HEK293 (cell line): ENCODE data around the gene DUS1L.
A peak's percentile ranks its signal among the peaks of the same experiment; 100 is the strongest.

Experiments
- CTCF ChIA-PET: fragments of 350-600 bp; formaldehyde crosslinking; extraction: SDS; loops from one replicate; lab custom pipeline; 2021; ENCODE audit warnings: antibody characterized with exemption; lab: Yijun Ruan, JAX
- POLR2A ChIA-PET: fragments of 300-600 bp; formaldehyde crosslinking; extraction: SDS; loops from one replicate; lab custom pipeline; 2020; ENCODE audit warnings: antibody characterized with exemption, inconsistent platforms; lab: Yijun Ruan, JAX
- H3K27ac ChIP-seq: fragments of 200-500 bp; sonication (Bioruptor generic); 2 replicates; pipeline ENCODE4 v1.5.1; 2014; ENCODE audit warnings: low read depth, low read length, control low read depth, inconsistent platforms; ENCODE audit errors: extremely low read depth
- H3K36me3 ChIP-seq, 2 experiments: fragments of 200-500 bp in 1 of 2; sonication (Bioruptor generic) in 1 of 2; 1 replicate in 1 of 2; 2 replicates in 1 of 2; pipeline ENCODE4 v1.5.1; 2014 to 2017; ENCODE audit warnings: inconsistent platforms in 2 of 2, low read length in 2 of 2; ENCODE audit not compliant: control insufficient read depth in 2 of 2, insufficient read depth in 1 of 2
- H3K4me1 ChIP-seq: fragments of 200-500 bp; sonication (Bioruptor generic); 2 replicates; pipeline ENCODE4 v1.5.1; 2014; ENCODE audit warnings: mild to moderate bottlenecking, low read length, inconsistent platforms; ENCODE audit not compliant: control insufficient read depth, insufficient read depth
- H3K4me3 ChIP-seq: 2 replicates; pipeline ENCODE4 v1.5.1; 2011; ENCODE audit warnings: low read depth, mild to moderate bottlenecking, control low read depth, low read length, moderate library complexity
- H3K9me3 ChIP-seq: fragments of 200-500 bp; sonication (Bioruptor generic); 2 replicates; pipeline ENCODE4 v1.5.1; 2014; ENCODE audit warnings: low read depth, low read length, inconsistent platforms; ENCODE audit not compliant: control insufficient read depth, insufficient read depth
- GFI1B ChIP-seq: fragments of 450-650 bp; formaldehyde crosslinking; IDR thresholded peaks from 2 replicates; pipeline ENCODE4 v1.5.1; 2016; ENCODE audit warnings: missing biosample characterization, missing genetic modification characterization
- GLIS2 ChIP-seq: fragments of 450-650 bp; formaldehyde crosslinking; IDR thresholded peaks from 2 replicates; pipeline ENCODE4 v1.5.1; 2016; ENCODE audit warnings: missing biosample characterization, missing genetic modification characterization
- SALL2 ChIP-seq: fragments of 450-650 bp; formaldehyde crosslinking; IDR thresholded peaks from 2 replicates; pipeline ENCODE4 v1.5.0; 2017; ENCODE audit warnings: missing biosample characterization, mild to moderate bottlenecking, missing genetic modification characterization, borderline replicate concordance
- ZBTB48 ChIP-seq: fragments of 450-650 bp; formaldehyde crosslinking; IDR thresholded peaks from 2 replicates; pipeline ENCODE4 v1.5.1; 2016; ENCODE audit warnings: missing biosample characterization, missing genetic modification characterization
- ZNF10 ChIP-seq: fragments of 450-650 bp; formaldehyde crosslinking; IDR thresholded peaks from 2 replicates; pipeline ENCODE4 v1.5.1; 2017; ENCODE audit warnings: missing biosample characterization, missing genetic modification characterization
- ZNF174 ChIP-seq: fragments of 450-650 bp; formaldehyde crosslinking; IDR thresholded peaks from 2 replicates; pipeline ENCODE4 v1.5.0; 2017; ENCODE audit warnings: missing biosample characterization, mild to moderate bottlenecking, missing genetic modification characterization
- ZNF223 ChIP-seq: fragments of 450-650 bp; formaldehyde crosslinking; IDR thresholded peaks from 2 replicates; pipeline ENCODE4 v1.5.1; 2016; ENCODE audit warnings: missing biosample characterization, missing genetic modification characterization
- ZNF266 ChIP-seq: fragments of 450-650 bp; formaldehyde crosslinking; IDR thresholded peaks from 2 replicates; pipeline ENCODE4 v1.5.1; 2016; ENCODE audit warnings: missing biosample characterization, missing genetic modification characterization, low read depth
- ZNF274 ChIP-seq, 2 experiments: fragments of 200-500 bp in 1 of 2; fragments of 450-650 bp in 1 of 2; sonication (Bioruptor generic) in 1 of 2; formaldehyde crosslinking in 1 of 2; IDR thresholded peaks; 2 replicates each; pipeline versions ENCODE4 v1.5.1 to v1.6.1; 2014 to 2016; ENCODE audit warnings: borderline replicate concordance in 1 of 2, inconsistent platforms in 1 of 2, low read length in 1 of 2, missing biosample characterization in 1 of 2, missing genetic modification characterization in 1 of 2
- ZNF37A ChIP-seq: fragments of 450-650 bp; IDR thresholded peaks from 2 replicates; pipeline ENCODE4 v1.5.1; 2018; ENCODE audit warnings: missing biosample characterization, missing genetic modification characterization
- ZNF544 ChIP-seq: fragments of 450-650 bp; formaldehyde crosslinking; IDR thresholded peaks from 2 replicates; pipeline ENCODE4 v1.5.0; 2017; ENCODE audit warnings: missing biosample characterization, missing genetic modification characterization
- ZNF600 ChIP-seq: fragments of 450-650 bp; formaldehyde crosslinking; IDR thresholded peaks from 2 replicates; pipeline ENCODE4 v1.5.1; 2016; ENCODE audit warnings: missing biosample characterization, missing genetic modification characterization
- ZNF76 ChIP-seq: fragments of 450-650 bp; formaldehyde crosslinking; IDR thresholded peaks from 2 replicates; pipeline ENCODE4; 2016; ENCODE audit warnings: low read depth, missing biosample characterization, missing genetic modification characterization, borderline replicate concordance
- ZNF768 ChIP-seq: fragments of 450-650 bp; formaldehyde crosslinking; IDR thresholded peaks from 2 replicates; pipeline ENCODE4 v1.5.1; 2018; ENCODE audit warnings: missing biosample characterization, mild to moderate bottlenecking, missing genetic modification characterization
- ZXDB ChIP-seq: fragments of 450-650 bp; formaldehyde crosslinking; IDR thresholded peaks from 2 replicates; pipeline ENCODE4 v1.5.1; 2016; ENCODE audit warnings: missing biosample characterization, missing genetic modification characterization
- TF ChIP-seq, protein P1 (sequence below): fragments of 450-650 bp; formaldehyde crosslinking; IDR thresholded peaks from 2 replicates; pipeline ENCODE4 v1.5.1; 2016; ENCODE audit warnings: missing biosample characterization, missing genetic modification characterization, low read depth
- TF ChIP-seq, protein P2 (sequence below): fragments of 450-650 bp; formaldehyde crosslinking; IDR thresholded peaks from 2 replicates; pipeline ENCODE4 v1.5.1; 2016; ENCODE audit warnings: missing biosample characterization, missing genetic modification characterization

The DUS1L gene

DNA sequence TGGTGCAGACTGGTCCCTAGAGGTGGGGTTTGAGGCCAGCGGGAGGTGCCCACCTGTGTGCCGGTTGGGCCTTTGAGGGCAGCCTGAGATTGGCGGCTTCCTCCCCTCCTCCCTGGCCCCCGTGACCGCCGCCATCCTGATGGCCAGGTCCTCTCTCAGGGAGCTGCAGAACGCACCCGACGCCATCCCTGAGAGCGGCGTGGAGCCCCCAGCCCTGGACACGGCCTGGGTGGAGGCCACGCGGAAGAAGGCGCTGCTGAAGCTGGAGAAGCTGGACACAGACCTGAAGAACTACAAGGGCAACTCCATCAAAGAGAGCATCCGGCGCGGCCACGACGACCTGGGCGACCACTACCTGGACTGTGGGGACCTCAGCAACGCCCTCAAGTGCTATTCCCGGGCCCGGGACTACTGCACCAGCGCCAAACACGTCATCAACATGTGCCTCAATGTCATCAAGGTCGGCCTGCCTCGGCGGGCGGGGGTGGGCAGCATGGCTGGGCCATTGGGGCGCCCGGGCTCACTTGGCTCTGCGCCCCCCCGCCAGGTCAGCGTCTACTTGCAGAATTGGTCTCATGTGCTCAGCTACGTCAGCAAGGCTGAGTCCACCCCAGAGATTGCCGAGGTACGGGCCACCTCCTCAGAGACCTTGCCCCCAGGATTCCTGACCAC, 11.1 kb downstream of the DUS1L start (continued):
- TF ChIP-seq GFI1B (no peak), SALL2 (no peak), ZNF76 (tag by site-specific recombination) (no peak), ZNF600 (tag by site-specific recombination) (no peak)
- TF ChIP-seq, protein P1, sequence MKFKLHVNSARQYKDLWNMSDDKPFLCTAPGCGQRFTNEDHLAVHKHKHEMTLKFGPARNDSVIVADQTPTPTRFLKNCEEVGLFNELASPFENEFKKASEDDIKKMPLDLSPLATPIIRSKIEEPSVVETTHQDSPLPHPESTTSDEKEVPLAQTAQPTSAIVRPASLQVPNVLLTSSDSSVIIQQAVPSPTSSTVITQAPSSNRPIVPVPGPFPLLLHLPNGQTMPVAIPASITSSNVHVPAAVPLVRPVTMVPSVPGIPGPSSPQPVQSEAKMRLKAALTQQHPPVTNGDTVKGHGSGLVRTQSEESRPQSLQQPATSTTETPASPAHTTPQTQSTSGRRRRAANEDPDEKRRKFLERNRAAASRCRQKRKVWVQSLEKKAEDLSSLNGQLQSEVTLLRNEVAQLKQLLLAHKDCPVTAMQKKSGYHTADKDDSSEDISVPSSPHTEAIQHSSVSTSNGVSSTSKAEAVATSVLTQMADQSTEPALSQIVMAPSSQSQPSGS (tag by site-specific recombination) = no peak

DNA sequence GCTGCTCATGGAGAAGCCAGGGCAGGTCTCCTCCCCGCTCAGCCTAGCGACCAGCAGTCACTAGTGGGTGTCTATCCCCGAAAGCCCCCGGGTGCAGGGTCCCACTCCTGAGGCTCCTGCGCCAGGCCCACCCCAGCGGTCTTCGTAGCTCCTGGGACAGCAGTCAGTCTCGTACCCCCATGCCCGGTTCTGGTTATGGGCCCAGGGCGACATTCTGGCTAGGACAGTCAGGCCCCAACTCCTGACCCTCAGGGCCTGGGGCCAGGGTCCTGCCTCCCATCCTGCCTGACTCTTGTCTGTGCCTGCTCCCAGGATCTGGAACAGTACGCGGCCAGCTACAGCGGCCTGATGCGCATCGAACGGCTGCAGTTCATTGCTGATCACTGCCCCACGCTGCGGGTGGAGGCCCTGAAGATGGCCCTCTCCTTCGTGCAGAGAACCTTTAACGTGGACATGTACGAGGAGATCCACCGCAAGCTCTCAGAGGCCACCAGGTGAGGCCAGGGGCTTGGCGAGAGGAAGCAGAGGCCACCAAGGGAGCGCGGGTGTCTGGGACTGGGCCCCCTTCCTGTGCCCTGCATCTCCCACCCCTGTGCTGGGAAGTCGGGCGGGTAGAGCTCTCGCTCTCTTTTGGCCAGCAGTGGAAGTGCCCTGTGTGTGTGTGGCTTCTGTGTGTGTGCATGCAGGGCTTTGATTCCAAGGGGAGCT, 11.9 kb downstream of the DUS1L start:
- peak overlapping the region; percentile 36; the same call in 1 of the 2 replicates for H3K27ac ChIP-seq
- ChIA-PET CTCF (interaction anchor here (0.7 to 1.8 kb wide), 2 partner anchors 24 to 28 kb away, joined by 3 to 8 read pairs; no protein-coding TSS in a partner anchor), POLR2A (interaction anchor here (0.5 to 14.2 kb wide), 8 partner anchors 9 to 123 kb away, joined by 3 to 96 read pairs (median 4); partner anchors contain the start of genes CENPX, DCXR, LRRC45 and RAC3)
- TF ChIP-seq ZXDB (no peak), ZNF37A (tag by site-specific recombination) (no peak), ZBTB48 (tag by site-specific recombination) (0 out of 2 replicates have a peak, but pooled peaks have one; percentile 17), ZNF768 (tag by site-specific recombination) (no peak), GLIS2 (tag by site-specific recombination) (peak; percentile 15; the same call in 1 of the 2 replicates), ZNF174 (tag by site-specific recombination) (no peak), ZNF223 (tag by site-specific recombination) (peak; percentile 95), ZNF544 (tag by site-specific recombination) (no peak), ZNF10 (no peak), ZNF274 (IDR thresholded peaks at IDR 0.05; ENCODE audit: low read length) (no peak), ZNF274 (tag by site-specific recombination; IDR thresholded peaks at IDR 0.05; ENCODE audit: borderline replicate concordance) (no peak)
- TF ChIP-seq, protein P2, sequence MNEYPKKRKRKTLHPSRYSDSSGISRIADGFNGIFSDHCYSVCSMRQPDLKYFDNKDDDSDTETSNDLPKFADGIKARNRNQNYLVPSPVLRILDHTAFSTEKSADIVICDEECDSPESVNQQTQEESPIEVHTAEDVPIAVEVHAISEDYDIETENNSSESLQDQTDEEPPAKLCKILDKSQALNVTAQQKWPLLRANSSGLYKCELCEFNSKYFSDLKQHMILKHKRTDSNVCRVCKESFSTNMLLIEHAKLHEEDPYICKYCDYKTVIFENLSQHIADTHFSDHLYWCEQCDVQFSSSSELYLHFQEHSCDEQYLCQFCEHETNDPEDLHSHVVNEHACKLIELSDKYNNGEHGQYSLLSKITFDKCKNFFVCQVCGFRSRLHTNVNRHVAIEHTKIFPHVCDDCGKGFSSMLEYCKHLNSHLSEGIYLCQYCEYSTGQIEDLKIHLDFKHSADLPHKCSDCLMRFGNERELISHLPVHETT = no peak
- no peaks in the 10 kb centered on the region for H3K9me3 ChIP-seq
- peaks cover 0 to 78% of the 10 kb centered on the region in 2 experiments; a peak in 2 of 3 replicates for H3K36me3 ChIP-seq
- peaks cover 7% of the 10 kb centered on the region for H3K4me1 ChIP-seq
- H3K4me3 ChIP-seq = no peak overlapping the region

DNA sequence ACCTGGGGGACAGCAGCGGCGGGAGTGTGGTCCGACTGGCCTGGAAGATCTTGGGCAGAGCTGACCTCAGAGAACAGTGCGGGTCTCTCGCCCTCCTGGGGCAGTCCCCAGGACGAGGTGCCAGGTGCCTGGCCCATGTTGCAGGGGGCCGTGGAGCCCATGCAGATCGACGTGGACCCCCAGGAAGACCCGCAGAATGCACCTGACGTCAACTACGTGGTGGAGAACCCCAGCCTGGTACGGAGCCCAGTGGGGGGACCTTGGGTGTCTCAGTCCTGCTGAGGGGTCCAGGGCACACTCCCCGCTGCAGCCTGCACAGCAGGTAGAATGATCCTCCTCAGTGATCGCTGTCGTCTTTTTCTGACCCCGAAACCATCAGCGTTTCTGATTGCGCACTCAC, 12.5 kb downstream of the DUS1L start:
- peak; percentile 49; the same call in 1 of the 2 replicates for TF ChIP-seq GLIS2 (tag by site-specific recombination)
- TF ChIP-seq ZNF266 (tag by site-specific recombination) = no peak
- TF ChIP-seq, all 188 proteins: peak for 1
- peaks cover 0 to 78% of the 10 kb centered on the region in 2 experiments; a peak in 2 of 3 replicates for H3K36me3 ChIP-seq
- POLR2A ChIA-PET = interaction anchor here (0.6 to 14.2 kb wide), 7 partner anchors 8 to 123 kb away, joined by 3 to 96 read pairs (median 4); partner anchors contain the start of genes CENPX, DCXR, LRRC45 and RAC3
- peaks cover 7% of the 10 kb centered on the region for H3K4me1 ChIP-seq
- CTCF ChIA-PET = interaction anchor here (0.7 to 1.8 kb wide), 2 partner anchors 23 to 34 kb away, joined by 3 to 8 read pairs; no protein-coding TSS in a partner anchor
- peak overlapping the region; percentile 83 for H3K4me3 ChIP-seq
- peak overlapping the region; percentile 73 for H3K27ac ChIP-seq
- H3K9me3 ChIP-seq = no peaks in the 10 kb centered on the region
